GM10266 (cell line): Measurements from ENCODE around the gene DNAH17.

ENCODE experiments used
- DNase-seq: peaks from one replicate; pipeline ENCODE4 v3.0.0; 2012; ENCODE audit errors: extremely low spot score
- CTCF ChIP-seq: IDR thresholded peaks from 2 replicates; pipeline ENCODE4 v1.5.1; 2012; ENCODE audit warnings: mild to moderate bottlenecking, low read depth; ENCODE audit not compliant: control insufficient read depth, insufficient read depth; ENCODE audit errors: missing control alignments

Gene DNAH17

GRCh38 chr17:78454346-78454745 is 122.8 kb downstream of the DNAH17 start:
- TF ChIP-seq CTCF = no peak
- DNase-seq = no peak

GRCh38 chr17:78451753-78452152 is 125.4 kb downstream of the DNAH17 start:
- TF ChIP-seq CTCF = no peak
- no peak for DNase-seq

- no peak for DNase-seq
- TF ChIP-seq CTCF = no peak
These were observed 126.4 kb downstream of the DNAH17 start for GRCh38 chr17:78450696-78451345.

GRCh38 chr17:78449983-78450595 is 127.1 kb downstream of the DNAH17 start:
- no peak for TF ChIP-seq CTCF
- DNase-seq = no peak

GRCh38 chr17:78448356-78448993 is 128.7 kb downstream of the DNAH17 start:
- no peak for DNase-seq
- peak; percentile 20 for TF ChIP-seq CTCF

- TF ChIP-seq CTCF = no peak
- no peak for DNase-seq
These were observed 130.4 kb downstream of the DNAH17 start for GRCh38 chr17:78446833-78447232.

GRCh38 chr17:78444392-78444791 is 132.8 kb downstream of the DNAH17 start:
- no peak for DNase-seq
- no peak for TF ChIP-seq CTCF
